Left lobe of liver (tissue), 2 donors: Measurements from ENCODE around the gene KRTAP3-2. TPM values are rescaled to one million over a fixed set of nuclear protein-coding genes. Genes with fewer than 3 reads are reported as not detected.

Experiments used
- ATAC-seq: fragments of 200-7000 bp; cut with Tn5 transposase; one replicate; pipeline ENCODE4 v1.9.1; 2020; ENCODE audit warnings: mild to moderate bottlenecking, moderate library complexity
- DNase-seq: peaks from one replicate; pipeline ENCODE4 v3.0.0-alpha.2; 2020; ENCODE audit warnings: low spot score
- total RNA-seq: library from RNA; stranded (reverse); gene quantifications from one replicate; pipeline ENCODE4 v1.2.1, GENCODE V29; 2021
- donor health status: DM: no; HTN: no; CAD: no; lungs with moderate emphysema.
- donor health status: DM: no; HTN: yes; CAD: no.

Gene KRTAP3-2
- total RNA-seq, 1 donor from 2014 or later: not detected

DNA sequence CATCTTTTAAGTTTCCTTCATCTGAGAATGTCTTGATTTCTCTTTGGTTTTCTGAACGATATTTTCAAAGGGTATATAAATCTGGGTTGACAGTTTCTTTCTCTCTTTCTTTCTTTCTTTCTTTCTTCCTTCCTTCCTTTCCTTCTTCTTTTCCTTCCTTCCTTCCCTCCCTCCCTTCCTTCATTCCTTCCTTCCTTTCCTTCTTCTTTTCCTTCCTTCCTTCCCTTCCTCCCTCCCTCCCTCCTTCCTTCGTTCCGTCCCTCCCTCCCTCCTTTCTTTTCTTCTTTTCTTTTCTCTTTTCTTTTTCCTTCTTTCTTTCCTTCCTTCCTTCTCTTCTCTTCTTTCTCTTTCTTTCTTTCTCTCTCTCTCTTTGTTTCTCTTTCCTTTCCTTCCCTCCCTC lies 25.3 kb downstream of the KRTAP3-2 start:
- ATAC-seq (no peak), DNase-seq (no peak)

DNA sequence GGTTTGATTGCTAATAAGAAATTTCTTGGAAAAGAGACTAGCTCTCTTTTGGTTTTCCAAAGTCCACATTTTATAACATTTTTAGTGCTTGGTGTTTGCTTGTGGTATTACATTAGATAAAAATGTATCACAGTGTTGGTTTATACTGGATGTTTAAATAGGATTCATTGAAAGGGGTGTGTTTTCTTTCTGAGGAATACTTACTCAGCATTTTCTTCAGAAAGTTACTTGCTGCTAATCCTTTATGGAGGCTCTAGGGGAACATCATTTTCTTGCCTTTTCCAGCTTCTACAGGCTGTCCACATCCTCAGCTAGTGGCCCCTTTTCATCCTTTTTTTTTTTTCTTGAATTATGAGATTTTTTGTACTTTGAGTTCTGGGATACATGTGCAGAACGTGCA lies 32.1 kb downstream of the KRTAP3-2 start:
- DNase-seq: no peak
- no peak for ATAC-seq

DNA sequence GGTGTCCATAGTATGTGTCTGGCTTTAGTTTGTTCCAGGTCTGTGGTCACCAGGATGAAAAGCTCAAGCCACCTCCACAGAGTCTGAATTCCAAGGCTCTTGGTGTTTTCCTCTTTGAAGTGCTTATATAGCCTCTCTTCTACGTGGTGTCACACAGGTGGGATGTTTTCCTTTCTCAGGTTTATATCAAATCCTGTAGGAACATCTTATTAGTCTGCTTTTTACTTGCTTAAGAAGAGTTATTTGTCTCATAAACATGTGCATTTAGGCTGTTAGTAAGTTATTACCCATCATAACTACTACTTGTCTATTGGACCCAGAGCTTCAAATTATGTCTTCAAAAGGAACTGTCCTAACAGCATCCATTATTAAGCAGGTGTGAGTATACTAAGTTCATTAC lies 32.9 kb downstream of the KRTAP3-2 start, which contains the start of gene KRT39:
Gene KRT39 (minus strand): TSS at position 101 of the 400 bp plus-strand sequence. CDS start 92 bp downstream, at position 9.
- ATAC-seq: no peak
- no peak for DNase-seq

DNA sequence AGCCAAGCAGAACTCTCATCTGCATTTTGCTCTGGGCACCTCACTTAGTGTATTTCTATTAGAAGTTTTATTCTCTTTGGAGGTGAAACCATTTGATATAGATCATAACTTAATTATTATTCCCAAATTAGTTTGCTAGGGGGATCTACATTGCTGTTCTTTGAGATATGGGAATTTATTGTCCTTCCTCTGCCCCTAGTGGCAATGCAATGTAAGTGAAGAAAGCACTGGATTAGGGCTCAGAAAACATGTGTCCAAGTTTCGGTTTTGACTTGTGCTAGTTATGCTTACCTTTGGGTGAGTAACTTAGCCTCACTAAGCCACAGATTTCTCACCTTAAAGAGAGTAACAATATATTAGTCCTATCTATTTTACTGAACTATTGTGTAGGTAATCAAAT lies 35.9 kb downstream of the KRTAP3-2 start:
- DNase-seq (no peak), ATAC-seq (peak; percentile 85)

DNA sequence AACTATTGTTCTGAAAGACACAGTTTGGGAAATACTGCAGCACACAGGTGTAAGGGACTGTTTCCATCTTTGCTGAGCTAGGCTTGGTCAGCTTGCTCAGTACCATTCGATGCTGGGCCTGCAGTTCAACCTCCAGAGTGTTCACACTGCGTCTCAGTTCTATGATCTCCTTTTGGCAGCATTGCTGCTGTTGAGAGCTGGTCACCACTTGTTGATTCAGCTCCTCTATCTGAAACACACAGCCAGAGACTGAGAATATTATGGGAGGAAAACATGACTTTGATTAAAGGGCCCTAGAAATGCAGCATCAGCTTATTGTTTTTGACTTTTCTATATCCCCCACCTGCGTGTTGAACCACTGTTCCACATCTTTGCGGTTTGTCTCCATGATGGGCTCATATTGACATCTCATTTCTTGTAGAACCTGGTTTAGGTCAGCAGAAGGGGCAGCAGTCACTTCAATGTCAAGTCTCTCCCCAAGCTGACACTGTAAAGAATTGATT lies 37.6 kb downstream of the KRTAP3-2 start:
- DNase-seq (no peak), ATAC-seq (no peak)

DNA sequence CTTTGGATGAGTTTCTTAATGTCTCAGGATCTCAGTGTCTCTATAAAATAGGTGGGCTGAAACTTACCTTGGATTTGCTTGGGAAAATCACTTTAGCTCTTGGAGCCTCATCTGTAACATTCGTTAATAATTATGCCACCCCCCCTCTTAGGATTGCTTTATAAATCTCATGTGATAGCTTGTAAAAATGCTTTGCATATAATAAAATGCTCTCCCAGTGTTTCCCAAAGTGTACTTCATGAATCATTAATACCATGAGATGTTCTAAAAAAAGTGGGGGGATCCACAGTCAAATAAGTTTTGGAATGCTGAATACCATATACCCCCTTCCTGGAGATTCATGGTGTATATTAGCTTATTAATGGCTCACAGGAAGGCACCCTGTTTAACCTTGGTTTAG lies 38.1 kb downstream of the KRTAP3-2 start:
- no peak for ATAC-seq
- DNase-seq: no peak

DNA sequence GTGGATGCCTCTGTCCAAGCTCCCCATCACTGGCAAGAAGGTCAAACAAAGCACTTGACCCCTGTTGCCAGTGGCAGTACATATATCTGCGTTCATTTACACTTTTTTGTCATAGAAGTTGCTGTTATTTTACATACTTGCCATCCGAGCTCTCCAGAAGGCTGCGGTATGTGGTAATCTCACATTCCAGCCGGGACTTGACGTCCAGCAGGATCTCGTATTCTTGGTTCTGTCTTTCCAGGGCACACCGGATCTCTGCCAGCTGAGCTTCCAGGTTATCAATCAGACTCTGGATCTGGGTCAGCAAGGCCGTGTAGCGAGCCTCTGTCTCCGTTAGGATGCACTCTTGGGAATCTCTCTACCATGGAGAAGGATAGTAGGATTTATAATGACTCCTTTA lies 39.6 kb downstream of the KRTAP3-2 start:
- no peak for ATAC-seq
- DNase-seq: no peak

DNA sequence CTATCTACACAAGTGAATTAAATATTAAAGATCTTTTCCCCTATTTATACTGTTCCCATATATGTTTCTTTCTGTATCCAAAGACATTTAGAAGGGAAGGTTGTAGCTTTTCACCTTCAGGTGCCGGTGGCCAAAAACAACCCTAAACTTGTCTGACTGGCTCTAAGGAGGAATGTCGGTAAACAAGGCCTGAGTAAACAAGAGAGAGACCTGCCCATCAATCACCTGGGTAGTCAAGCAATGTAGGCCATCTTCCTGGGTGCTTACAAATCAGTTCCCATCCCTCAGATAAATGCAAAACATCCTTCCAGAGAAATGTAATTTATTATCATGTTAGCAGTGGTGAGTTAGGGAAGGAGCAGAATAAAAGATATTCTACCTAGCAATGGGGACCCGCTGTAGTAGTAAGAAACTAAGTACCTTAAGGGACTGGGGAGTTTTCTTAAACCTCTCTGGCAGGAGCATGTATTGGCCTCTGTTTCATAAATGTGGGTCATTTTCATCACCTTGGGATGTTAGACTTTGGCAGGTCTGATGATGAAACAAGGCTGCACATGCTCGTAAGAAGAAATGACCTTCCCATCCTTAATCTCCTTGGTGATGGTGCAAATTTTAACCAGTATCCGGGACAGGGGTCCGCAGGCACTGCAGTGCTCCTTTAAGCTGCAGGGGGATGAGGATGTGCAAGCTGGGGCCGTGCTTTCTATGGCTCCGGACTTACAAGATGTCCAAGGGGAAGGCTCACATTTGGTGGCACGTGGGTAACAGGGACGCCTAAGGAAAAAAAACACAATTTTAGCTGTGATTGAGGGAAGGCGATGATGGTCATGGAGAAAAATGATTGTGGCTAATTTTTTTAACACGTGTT lies 41.4 kb downstream of the KRTAP3-2 start:
- DNase-seq (no peak), ATAC-seq (no peak)

DNA sequence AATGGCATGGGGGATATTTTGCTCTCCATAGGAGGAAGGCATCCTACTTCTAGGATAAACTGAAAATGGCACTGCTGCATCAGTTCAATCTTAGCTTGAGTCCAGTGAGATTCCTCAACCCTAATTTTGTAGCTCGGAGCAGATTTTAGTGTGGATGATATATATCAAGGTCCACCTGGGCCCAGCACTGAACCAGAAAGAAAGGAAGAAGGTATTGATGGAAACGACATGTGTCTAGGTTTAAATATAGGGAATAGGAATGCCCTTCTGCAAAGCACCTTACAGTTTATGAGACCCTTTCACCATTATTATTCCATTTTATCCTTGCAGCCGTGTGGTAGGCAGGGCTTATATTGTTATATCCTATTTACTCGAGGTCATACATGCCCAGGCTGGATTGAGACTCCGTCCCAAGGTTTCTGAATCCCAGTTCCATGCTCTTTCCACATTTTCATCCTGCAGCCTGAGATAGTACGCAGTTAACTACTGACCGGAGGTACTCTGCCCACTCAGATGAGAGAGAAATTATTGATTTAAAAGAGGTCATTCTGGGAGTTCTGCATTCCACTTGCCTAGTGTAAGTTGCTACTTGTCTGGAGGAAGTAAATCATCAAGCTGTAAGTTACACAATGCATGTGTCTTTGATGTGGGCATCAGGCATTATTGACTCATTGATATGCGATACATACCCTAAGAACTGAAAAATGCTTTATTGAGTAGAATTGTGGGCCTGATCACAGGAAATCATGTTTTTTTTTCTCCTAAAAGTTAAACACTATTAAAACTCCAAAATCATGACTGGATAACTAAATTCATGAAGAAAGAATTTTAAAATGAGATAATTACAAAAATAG lies 43.1 kb downstream of the KRTAP3-2 start:
- DNase-seq: no peak
- ATAC-seq: no peak

DNA sequence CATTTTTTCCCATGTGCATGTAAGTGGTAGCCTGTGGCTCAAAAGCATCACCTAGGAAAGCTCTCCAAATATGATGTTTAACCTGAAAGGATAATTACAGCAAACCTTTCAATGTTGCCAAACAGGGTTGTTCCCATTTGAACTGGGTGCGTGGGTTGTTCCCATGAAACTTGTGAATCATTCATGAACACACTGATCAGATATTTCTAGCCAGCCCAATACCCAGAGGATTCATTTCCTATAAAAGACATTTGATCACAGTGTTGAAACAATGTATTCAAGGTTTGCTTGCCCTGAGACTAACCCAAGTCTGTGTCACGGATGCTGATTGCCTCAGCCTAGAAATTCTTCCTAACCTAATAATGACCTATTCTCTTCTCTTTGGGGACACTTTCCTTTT lies 45.8 kb downstream of the KRTAP3-2 start:
- DNase-seq (no peak), ATAC-seq (no peak)

DNA sequence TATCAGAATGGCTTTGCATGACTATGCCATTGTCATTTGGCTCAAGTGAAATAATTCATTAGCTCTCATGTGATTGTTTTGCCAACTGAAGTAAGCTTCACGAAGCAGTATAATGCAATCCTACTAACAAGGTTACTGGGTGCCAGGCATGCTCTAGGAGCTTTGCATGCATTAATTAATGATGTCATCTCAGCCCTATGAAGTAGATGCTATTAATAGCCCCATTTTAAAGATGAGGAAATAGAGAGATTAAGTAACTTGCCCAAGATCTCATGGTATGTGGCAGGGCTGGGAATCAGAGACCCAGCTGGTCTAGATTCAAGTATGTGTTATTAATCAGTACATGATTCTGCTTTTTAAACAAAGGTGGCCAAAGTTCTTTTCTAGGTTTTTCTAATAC lies 47.0 kb downstream of the KRTAP3-2 start:
- no peak for ATAC-seq

DNA sequence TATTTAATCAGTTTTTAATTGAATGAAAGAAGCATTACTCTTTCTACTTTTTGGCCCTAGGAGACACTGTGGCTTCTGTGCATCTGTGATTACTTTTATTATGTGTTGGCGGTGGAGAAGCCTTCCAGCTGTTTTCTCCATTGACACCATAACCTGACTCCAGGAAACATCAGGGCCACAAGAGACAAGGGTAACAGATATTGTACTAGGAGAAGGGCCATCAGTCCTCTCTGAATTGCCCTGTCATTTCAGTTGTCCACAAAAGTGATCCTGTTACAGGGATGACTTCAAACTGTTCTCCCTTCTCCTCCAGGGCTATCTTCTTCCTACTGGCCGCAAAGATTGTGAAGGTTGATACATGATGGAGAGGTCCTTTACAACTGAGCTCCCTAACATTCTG lies 47.6 kb downstream of the KRTAP3-2 start:
- DNase-seq: no peak
- no peak for ATAC-seq

More for the DNA sequence above, 47.0 kb downstream of the KRTAP3-2 start:
- no peak for DNase-seq

DNA sequence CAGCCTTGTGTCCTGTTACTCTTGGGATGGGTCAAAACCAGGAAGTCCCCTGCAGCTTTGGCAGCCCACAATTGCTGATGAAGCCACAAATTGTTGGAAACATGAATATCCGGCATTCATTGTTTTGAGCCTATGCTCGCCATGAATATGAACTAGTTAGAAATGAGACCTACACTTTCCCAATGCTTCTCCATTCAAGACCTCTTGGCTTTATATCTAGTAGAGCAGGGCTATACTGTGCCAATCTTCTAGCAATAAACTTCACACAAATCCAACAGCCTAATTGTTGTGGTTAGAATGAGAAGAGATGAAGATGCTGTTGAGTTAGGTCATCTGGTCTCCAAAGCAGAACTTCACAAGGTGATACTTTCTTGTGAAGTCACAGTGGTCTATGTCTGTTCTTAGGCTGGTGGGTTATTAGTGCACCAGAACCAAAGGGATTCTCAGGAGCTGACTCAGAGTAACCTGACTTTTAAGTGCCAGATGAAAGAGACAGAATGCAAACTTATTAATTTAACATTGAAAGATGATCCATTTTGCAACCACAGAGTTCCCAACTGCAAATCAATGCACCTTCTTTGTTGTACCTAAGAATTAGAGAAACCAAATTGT lies 48.6 kb downstream of the KRTAP3-2 start:
- no peak for ATAC-seq
- DNase-seq: no peak

DNA sequence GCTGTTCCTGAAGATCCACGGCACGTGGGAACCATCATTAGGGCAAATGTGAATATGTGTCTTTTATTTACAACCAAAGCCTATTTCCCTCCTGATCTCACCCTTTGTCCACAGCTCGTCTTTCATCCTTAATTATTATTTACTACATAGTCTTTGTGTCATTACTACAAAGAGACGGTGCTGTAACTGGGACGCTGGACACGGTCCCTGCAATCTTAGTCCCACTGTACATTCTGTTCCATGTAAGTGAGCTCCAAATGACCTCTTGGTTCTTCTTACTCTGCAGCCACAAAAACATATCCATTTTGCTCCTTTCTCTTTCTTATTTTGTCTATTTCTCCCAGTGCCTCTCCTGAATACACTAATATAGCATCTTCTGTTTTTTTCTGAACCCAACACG lies 49.5 kb downstream of the KRTAP3-2 start:
- ATAC-seq: no peak
- no peak for DNase-seq

DNA sequence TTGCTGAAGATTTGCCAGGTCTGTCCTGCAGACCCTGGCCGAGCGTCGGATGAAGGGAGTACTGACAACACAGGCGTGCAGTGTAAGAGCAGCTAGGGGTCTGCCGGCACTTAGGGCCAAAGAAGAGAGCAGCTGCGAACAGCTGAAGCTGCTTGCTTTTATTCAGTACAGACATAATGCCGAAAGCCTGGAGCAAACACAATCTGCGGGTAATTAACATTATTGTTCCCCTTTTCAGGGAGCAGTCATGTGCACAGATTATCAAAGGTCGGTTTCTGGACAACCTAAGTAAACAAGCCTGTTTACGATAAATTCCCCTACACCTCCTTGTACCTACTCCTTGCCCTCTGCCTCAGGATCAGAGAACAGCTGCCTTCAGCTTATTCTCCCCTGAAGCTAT lies 50.3 kb downstream of the KRTAP3-2 start:
- ATAC-seq (no peak), DNase-seq (no peak)

Other genes starting within 250 kb of the KRTAP3-2 start
- gene KRT25, start 244.6 kb downstream of the KRTAP3-2 start, total RNA-seq: not detected
- not detected for gene KRT26, start 227.7 kb downstream of the KRTAP3-2 start, total RNA-seq
- not detected for gene KRT27, start 217.4 kb downstream of the KRTAP3-2 start, total RNA-seq
- gene KRT28, start 199.9 kb downstream of the KRTAP3-2 start, total RNA-seq: not detected
- gene KRT10, start 177.3 kb downstream of the KRTAP3-2 start, total RNA-seq: 12.2 TPM
- not detected for gene KRT12, start 132.7 kb downstream of the KRTAP3-2 start, total RNA-seq
- 0.40 TPM for gene KRT20, start 114.7 kb downstream of the KRTAP3-2 start, total RNA-seq
- 0.13 TPM for gene KRT23, start 62.3 kb downstream of the KRTAP3-2 start, total RNA-seq
- gene KRT39, start 33.0 kb downstream of the KRTAP3-2 start, total RNA-seq: not detected
- not detected for gene KRT40, start 15.6 kb downstream of the KRTAP3-2 start, total RNA-seq
- not detected for gene KRTAP3-3, start 5.7 kb downstream of the KRTAP3-2 start, total RNA-seq
- gene KRTAP3-1, start 9.2 kb upstream of the KRTAP3-2 start, total RNA-seq: not detected
- gene KRTAP1-5, start 27.3 kb upstream of the KRTAP3-2 start, total RNA-seq: not detected
- not detected for gene KRTAP1-4, start 30.3 kb upstream of the KRTAP3-2 start, total RNA-seq
- not detected for gene KRTAP1-3, start 35.0 kb upstream of the KRTAP3-2 start, total RNA-seq
- not detected for gene KRTAP1-1, start 41.5 kb upstream of the KRTAP3-2 start, total RNA-seq
- gene KRTAP2-1, start 47.4 kb upstream of the KRTAP3-2 start, total RNA-seq: not detected
- gene KRTAP2-2, start 55.3 kb upstream of the KRTAP3-2 start, total RNA-seq: not detected
- gene KRTAP2-3, start 60.2 kb upstream of the KRTAP3-2 start, total RNA-seq: not detected
- gene KRTAP2-4, start 66.0 kb upstream of the KRTAP3-2 start, total RNA-seq: not detected
- gene KRTAP4-7, start 84.2 kb upstream of the KRTAP3-2 start, total RNA-seq: not detected
- not detected for gene KRTAP4-8, start 98.2 kb upstream of the KRTAP3-2 start, total RNA-seq
- not detected for gene KRTAP4-16, start 102.3 kb upstream of the KRTAP3-2 start, total RNA-seq
- not detected for gene KRTAP4-9, start 105.5 kb upstream of the KRTAP3-2 start, total RNA-seq
- not detected for gene KRTAP4-11, start 118.5 kb upstream of the KRTAP3-2 start, total RNA-seq
- not detected for gene KRTAP4-12, start 124.3 kb upstream of the KRTAP3-2 start, total RNA-seq
- gene KRTAP4-6, start 140.6 kb upstream of the KRTAP3-2 start, total RNA-seq: not detected
- gene KRTAP4-5, start 149.9 kb upstream of the KRTAP3-2 start, total RNA-seq: not detected
- not detected for gene KRTAP4-4, start 160.8 kb upstream of the KRTAP3-2 start, total RNA-seq
- not detected for gene KRTAP4-3, start 168.3 kb upstream of the KRTAP3-2 start, total RNA-seq
- not detected for gene KRTAP4-2, start 178.3 kb upstream of the KRTAP3-2 start, total RNA-seq
- not detected for gene KRTAP4-1, start 185.0 kb upstream of the KRTAP3-2 start, total RNA-seq
- gene KRTAP9-1, start 190.0 kb upstream of the KRTAP3-2 start, total RNA-seq: not detected
- gene KRTAP9-2, start 226.7 kb upstream of the KRTAP3-2 start, total RNA-seq: not detected
- gene KRTAP9-3, start 232.5 kb upstream of the KRTAP3-2 start, total RNA-seq: not detected
- not detected for gene KRTAP9-8, start 238.1 kb upstream of the KRTAP3-2 start, total RNA-seq
- gene KRTAP9-4, start 249.8 kb upstream of the KRTAP3-2 start, total RNA-seq: not detected